Kasumi-1 (cell line): ENCODE data around the gene CD40.

Experiments
- DNase-seq, 2 experiments: peaks; one replicate each; lab custom pipeline; 2025; lab: John Stamatoyannopoulos, UW

Gene CD40

DNA sequence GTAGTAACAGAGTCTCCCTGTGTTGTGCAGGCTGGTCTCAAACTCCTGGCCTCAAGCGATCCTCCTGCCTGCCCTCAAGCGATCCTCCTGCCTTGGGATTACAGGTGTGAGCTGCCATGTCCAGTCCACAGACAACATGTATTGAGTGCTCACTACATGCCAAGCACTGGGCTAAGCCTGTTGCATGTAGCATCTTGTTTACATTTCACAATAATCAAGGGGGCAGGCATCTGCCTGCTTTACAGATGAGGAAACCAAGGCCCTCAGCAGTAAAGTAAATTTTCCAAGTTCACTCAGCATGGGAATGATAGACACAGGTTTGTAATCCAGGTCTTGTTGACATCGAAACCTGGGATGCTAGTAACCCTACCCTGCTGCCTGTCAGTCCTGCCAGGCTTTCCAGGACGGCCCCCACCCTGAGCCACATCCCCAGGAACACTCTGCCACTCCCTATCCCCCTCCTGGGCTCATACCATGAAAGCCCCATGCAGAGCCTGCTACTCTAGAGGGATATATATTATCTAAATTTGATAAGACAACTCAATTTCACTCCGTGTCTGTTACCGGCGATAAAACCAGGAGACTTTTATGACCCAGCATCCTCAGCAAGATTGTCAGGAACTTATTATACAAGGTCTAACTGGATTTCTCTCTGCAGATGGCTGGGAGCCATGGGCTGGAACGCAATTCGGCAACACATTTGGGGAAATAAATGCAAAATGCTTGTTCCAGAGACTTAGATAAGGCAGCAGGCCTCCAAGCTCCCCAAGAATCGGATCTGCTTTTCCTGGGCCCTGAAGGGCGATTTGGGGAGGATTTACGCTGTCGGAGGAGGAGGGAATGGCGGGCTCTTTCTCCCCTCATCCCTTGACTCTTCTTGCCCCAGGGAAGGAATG, 30.4 kb downstream of the CD40 start:
- no peak for DNase-seq

DNA sequence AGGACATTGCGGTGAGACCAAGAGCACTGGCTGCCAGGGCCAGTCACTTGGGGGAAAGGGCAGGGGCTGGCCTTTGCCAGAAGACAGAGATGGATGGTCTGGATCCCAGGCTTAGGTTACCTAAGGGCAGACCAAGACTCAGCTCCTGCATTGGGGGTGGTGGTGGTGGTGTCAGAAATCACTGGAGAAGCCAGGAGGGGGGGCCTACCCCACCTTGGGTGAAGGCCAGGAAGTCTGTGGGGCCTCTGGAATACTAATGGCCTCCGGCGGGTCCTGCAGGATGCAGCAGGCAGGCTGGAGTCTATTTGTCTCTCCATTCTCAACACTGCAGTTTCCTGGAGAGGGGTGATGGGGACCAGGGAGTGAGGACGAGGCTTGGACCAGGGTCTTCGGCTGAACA, 32.8 kb downstream of the CD40 start:
- no peak for DNase-seq

DNA sequence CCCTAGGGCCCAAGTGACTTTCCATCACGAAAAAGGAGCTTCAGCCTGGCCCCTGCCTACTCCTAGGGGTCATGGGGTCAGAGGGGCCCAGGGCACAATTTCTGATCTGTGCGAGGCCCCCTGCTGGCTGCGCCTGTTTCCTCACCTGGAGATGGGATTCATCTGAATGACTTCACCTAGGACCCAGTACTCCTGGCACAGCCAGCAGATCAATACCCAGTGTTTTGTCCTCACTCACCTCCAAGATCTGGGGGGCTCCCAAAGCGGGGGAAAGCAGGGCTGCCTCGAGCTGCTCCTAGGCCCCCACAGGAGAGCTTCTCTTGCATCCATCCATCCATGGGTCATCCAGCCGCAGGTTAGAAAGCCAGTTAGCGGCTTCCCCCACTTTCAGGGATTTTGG, 33.8 kb downstream of the CD40 start:
- DNase-seq, result peak in 1 of 2 experiments; percentile 3

DNA sequence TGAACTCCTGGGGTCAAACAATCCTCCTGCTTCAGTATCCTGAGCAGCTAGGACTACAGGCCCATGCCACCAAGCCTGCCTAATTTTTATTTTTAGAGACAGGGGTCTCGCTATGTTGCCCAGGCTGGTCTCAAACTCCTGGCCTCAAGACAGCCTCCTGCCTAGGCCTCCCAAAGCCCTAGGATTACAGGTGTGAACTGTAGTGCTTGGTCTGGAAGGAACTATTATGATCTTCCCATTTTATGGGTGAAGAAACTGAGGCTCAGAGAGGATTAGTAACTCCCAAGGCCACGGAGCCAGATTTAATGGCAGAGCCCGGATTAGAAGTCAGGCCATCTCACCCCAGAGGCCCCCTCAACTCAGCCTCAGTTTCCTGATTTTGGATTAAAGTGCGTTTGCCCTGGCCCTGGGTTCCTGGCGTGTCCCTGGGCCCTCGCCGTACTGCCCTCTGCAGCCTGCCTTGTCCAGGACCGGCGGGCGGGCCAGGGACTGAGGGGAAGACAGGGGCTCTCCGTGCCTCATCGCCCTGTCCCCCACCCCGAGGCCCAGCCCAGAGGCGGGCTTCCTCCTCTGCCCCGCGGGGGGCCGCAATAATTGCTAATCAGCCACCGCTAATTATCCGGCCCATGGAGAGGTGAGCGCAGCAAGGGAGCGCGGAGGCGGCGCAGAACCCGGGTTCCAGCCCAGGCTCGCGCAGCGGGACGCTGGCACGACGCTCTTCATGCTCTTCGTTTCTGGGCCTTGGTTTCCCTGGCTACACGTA, 34.9 kb downstream of the CD40 start:
- no peak for DNase-seq

DNA sequence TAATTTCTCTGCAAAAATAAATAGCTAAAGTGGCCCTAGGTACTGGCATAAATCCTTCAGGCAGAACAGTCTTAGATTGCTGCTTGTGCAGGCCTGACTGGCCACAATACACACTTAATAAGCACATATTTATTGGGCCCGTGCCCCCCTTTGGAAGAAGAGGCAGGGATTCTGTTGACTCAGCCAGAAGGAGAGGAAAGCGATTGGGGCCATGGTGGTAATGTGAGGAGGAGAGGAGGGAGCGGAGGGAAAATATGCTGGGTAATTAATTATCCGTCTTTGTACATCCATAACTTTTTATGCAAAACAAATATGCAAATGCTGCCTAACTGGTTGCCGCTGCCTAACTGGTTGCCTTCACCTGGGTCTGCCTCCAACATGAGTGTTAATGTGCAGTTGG, 36.2 kb downstream of the CD40 start:
- no peak for DNase-seq

DNA sequence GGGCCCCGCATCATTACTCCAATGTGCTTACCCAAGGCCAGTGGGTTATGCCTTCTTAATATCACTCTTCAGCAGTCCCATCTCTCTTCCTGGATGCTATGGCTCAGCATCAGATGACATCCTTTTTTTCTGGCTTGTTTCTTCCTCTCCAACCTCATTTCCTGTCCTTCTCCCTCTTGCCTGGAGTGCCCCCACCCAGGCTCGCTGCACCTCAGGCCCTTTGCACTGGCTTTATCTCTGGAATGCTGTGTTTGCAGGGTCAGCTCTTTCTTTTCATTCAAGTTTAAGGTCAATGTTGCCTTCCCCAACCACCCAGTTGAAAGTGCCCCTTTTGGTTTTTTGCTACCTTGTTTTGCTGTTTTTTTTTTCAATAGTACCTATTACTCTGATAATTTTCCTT, 36.7 kb downstream of the CD40 start:
- no peak for DNase-seq

DNA sequence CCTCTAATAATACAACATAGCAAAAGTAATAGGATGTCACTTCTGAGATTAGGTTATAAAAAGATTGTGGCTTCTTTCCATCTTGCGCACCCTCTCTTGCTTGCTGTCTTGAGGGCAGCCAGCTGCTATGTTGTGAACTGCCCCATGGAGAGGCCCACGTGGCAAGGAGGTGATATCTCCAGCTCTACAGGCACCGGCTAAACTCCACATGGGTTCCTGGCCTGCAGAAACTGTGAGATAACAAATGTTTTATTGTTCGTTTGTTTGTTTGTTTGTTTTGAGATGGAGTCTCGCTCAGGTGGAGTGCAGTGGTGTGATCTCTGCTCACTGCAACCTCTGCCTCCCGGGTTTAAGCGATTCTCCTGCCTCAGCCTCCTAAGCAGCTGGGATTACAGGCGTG, 38.0 kb downstream of the CD40 start:
- DNase-seq, result no peak

DNA sequence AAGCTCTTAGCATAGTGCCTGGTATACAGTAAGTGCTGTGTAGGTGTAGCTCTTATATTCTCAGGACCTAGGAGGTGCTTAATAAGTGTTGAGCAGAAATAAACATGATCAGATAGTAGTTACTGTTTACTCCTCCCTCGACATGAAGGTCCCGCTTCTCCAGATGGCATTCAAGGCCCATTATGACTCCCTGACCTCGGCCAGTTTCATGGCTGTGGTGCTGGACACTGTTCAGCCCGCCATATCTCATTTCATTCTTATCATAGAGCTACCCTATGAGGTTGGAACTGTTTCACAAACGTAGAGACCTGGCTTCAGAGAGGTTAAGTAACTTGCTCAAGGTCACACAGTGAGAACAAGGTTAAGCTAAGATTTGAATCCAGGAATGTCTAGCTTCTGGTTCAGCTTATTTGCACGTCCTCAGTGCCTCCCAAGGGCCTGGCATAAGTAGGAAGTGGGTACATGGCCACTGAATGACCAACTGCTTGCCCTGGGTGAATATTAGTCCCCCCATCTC, 39.0 kb downstream of the CD40 start:
- no peak for DNase-seq

DNA sequence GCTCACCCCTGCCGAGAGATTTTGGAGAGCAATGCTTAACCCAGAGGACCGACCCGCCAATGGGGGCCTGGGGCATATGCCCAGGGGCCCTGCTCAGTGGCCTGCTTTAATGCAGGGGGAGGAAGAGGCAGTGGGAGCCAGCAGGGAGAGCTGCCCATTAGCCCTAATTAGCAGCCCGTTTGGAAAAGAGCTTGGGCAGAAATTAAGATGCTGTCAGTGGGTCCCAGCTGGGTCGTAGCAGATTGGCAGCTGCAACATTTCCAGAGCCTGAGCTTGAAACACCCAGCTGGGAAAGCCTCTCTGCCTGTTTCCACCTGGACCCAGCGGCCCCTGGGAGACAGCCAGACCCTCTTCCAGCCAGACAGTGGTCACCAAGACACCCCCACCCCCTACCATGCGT, 39.5 kb downstream of the CD40 start:
- no peak for DNase-seq

DNA sequence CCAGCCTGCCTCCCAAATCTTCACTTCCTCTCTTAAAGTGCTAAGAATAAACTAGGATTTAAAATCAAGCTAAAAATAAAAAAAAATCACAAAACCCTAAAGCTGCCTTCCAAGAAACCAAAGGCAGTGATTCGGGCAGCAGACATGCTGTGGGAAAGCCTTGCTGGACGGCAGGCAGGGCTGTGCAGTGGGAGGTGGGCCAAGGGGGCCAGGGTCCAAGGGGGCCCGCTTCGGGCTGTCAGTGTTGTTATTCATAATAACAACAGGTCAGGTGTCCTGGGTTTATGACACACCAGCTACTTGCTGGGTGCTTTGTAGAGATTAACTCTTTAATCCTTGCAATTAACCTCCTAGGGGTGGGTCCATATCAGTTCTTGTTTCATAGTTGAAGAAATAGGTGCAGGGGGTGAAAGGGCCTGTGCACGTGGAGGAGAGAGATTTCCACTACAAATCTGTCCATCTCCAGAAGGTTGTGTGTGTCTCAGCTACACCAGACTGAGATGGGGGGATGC, 40.4 kb downstream of the CD40 start:
- no peak for DNase-seq

DNA sequence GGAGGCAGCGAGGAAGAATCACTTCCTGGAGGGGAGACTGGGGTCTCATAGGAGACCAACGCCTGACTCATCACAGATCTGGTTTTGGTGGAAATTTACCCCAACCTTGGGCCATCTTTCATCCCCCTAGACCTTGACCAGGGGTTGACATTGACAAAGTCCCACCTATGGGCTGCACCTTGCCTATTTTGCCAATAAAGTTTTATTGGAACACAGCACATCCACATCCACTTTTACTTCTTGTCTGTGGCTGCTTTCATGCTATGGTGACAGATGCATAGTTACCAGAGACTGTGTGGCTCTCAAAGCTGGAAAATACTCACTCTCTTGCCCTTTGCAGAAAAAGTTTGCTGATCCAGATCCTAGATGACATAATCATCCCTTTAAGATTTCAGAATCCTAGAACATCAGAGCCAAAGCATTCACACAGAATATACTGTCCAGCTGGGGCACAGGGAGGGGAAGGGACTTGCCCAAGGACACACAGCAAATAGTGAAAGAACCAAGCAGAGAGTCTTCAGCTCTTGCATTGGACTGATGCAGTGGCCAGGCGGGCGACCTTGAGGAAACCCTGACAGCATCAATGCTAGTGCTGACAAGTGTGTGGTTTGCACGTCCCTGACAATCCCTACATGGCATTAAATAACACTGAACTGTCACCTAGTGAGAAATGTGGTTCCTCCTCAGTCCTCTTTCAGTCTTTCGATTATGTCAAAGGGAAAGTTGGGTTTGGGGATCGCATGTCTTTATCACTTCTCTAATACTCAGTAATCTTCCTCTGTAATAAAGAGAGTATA, 41.2 kb downstream of the CD40 start:
- DNase-seq, result no peak

DNA sequence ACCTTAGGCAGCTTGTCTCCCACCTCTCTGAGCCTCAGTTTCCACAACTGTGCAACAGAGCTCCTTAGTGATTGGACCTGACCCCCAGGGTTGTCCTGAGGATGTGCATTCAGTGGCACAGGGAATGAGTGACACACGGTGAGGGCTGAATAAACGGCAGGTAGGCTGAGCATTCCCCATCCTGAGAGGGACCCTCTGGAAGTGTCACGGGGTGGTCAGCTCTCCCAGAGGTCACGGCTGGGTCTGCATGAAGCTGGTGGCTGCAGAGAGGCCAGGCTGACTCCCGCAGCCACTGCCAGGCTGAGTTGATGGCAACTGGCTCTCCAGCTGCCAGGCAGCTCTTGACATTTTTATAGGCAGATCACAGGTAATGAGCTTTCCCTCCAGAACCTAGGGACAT, 42.5 kb downstream of the CD40 start:
- DNase-seq, result no peak

DNA sequence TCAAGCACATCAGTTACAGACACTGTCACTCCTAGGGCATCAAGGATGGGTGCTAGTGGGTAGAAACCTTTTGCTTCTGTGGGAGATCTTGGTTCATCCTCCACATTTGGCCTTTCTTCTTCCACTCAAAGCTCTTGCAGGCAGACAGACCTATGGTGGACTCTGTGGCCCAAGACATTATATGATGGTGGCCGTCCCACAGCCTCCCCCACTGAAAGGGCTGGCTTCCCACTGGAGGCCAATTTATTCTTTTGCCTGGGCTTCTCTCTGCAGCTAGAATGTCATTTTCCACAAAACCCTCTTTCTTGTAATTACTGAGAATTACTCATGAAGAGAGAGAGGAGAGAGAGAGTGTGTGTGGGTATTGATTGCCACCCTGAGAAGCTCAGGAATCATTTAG, 43.8 kb downstream of the CD40 start:
- no peak for DNase-seq

DNA sequence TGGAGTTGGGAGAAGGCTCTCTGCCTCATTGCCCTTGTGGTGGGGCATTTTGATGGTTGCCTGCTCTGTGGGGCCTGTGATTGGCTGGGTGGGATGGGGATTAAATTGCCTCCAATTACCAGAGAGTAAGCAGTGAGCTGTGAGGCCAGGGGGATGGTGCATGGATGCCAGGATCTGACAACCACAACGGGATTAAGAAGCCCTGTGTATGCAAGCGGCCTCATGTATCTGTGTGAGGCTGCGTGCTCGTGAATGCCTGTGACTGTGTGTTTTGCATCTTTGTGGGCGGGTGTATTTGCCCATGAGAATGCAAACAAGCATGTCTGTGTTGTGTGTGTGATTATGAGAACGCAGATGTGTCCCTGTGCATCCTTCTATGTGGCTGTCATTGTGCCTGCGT, 46.1 kb downstream of the CD40 start:
- no peak for DNase-seq

DNA sequence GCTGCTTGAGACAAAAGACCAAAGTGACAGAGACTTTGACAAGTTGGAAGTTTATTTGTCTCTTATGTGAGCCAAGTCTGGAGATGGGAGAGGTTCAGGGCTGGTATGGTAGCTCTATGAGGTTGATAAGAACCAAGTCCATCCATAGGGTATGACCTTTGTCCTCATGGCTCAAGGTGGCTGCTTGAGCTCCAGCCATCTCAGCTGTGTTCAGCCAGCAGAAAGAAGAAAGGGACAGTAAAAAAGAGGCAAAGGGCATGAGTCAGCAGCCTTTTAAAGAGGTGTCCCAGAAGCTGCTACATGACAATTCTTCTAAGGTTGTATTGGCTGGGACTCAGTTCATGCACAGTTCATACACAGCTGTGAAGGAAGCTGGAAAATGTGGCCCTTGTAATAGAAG, 49.0 kb downstream of the CD40 start:
- DNase-seq, result no peak

DNA sequence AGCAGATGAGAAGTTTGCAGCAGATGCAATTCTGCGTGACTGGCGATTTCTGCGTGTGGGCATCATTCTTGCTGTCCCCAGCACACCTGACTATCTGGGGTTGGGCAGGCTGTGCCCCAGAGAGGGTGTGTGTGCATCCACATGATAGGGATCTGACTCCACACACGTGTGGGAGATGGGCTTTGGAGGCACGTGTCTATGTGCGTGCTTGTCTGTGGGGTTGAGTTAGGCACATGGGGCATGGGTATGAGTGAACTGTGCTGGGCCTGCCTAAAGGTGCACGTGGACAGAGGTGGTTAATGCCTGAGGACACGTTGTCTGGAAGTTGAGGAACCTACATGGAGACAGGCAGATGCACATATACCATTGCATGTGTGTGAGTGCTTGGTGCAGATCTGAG, 50.3 kb downstream of the CD40 start:
- no peak for DNase-seq

DNA sequence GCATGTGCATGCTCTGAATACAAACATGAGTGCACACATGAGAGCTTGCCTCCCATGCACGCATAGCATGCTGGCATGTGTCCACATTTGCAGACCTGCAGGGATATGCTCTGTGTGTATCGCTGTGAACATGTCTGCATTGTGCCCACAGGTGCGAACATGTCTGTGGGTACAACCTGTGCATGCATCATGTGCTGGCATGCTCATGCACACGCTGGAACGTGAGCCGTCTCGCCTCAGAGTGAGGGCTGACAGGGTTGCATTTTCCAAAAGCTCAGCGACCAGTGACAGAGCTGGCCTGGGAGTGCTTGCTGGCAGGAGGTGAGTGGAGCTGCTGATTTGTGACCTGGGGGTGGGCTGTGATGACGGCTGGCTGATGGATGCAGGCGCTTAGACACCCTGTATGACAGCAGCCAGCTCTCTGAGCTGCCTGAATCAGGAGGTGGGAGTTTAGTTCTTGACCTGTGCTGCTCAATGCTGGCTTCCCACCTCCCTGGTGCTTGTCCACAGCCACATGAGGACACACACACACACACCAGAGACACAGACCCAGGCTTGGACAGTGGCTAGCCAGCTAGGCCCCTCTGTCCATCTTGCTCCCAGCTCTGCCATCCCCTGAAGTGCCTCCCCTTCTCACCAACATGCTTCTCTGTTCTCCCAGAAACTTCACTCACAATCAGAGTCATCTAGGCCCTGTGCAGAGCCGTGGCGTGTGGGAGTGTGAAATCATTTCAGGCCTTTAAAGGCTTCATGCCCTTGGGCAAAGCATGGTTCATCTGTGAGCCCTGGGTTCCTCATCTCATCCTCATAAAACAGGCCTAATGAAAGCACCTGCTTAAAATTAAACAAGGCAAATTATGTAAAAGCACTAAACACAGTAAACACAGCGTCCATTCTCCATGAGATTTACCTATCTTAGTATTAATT, 51.4 kb downstream of the CD40 start:
- DNase-seq, result no peak

DNA sequence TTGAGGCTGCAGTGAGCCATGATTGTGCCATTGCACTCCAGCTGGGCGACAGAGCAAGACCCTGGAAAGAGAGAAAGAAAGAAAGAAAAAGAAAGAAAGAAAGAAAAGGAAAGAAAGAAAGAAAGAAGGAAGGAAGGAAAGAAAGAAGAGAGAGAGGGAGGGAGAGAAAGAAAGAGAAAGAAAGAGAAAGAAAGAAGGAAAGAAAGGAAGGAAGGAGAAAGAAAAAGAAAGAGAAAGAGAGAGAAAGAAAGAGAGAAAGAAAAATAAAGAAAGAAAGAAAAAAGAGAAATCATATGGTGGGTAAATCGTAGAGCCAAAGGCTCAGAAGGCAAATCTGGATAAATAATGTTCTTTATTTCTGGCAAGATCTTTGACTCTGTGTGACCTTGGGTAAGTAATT, 53.4 kb downstream of the CD40 start:
- DNase-seq, result no peak

DNA sequence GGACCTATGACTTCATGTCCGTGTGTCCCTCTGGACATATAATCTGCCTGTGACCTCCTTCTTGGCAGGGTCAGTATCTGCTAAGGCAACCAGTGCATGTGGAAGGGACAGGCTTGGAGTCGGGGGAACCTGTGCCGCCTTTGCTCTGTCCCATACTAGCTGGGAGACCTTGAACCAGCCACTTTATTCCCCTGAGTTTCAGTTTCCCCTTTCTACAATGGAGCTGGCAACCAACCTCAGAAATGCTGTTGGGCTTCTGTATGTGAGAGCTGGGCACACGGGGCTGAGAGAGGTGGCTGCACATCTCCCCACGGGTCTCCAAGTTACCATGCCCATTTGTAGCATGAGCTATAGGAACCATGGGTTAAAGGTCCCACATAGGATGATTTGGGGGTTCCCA, 53.8 kb downstream of the CD40 start:
- DNase-seq, result no peak

DNA sequence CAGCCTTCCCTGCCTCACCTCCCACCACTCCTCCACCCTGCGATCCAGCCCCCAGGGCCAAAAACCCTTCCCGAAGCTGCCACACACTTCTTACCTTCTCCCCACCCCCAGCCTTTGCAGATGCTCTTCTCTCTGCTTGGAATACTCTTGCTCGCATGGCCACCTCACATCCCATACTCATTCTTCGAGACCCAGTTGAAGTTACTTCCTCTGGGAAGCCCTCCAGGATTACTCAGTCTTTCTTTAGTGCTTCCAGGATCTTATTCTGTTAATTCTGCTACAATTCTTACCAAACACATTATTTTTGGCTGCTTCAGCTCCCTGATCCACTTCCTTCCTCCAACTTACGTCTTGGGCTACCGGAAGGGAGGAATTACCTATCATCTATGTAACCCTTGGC, 54.3 kb downstream of the CD40 start:
- DNase-seq, result no peak

DNA sequence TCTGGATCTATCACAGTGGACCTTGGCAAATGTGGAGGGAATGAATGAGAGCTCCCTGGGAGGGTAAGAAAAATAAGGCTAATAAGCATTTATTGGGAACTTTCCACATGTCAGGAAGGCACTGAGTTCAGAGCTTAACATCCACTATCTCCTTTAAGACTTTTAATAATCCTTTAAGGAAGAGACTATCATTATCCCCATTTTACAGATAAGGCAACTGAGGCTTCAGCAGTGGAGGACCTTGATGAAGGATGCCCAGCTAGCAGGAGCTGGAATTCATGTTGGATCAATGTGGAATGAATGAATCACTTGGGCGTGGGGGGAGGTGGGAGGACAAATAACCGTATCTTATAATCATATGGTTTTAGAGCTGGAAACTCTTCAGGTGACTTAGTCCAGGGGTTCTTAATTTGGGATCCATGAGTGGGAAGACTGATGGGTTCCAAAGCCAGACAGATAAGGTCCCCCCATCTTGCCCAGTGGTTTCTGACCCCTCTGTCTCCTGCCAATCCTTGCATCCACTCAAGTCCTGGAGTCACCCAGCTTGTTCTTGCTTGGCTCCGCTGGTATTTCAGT, 54.9 kb downstream of the CD40 start:
- no peak for DNase-seq
